NT2/D1 (cell line): ENCODE results near the gene ELP5.

ENCODE experiments used
- SUZ12 ChIP-seq: IDR thresholded peaks from 2 replicates; pipeline ENCODE4 v1.6.1; 2011; ENCODE audit not compliant: insufficient read length, insufficient read depth; ENCODE audit errors: extremely low read depth
- YY1 ChIP-seq: IDR thresholded peaks from 2 replicates; pipeline ENCODE4 v1.6.1; 2011; ENCODE audit not compliant: insufficient read length, insufficient read depth
- ZNF274 ChIP-seq: IDR thresholded peaks from 2 replicates; pipeline ENCODE4 v1.6.1; 2011; ENCODE audit warnings: mild to moderate bottlenecking, low read depth, low read length

DNA sequence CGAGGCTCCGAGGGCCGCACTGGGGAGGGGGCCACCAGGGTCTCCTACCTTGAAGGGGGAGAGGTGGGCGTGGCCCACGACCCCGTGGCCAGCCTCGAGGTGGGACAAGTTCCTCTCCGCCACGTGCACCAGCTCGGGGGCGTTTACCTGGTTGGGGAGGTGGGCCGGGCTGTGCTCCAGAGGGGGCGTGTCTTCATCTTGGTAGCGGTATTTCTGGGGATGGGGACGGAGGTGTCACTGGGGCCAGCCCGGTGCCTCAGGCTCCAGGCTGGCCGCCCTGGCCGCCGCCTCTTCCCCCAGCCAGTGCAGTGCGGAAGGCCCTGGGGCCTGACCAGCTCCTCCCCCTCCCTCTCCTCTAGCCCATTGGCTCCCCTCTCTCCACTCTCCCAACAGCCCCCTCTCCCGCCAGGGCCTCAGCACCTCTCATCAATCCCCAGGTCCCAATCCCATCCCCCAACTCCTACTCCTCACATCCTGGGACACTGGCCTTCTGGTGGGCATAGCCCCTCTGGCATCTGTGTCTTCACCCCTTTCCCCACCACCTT, 43.9 kb upstream of the ELP5 start:
- no peak for TF ChIP-seq ZNF274
- no peak for TF ChIP-seq YY1
- TF ChIP-seq SUZ12: no peak
